GM23338 (cell line): Measurements from ENCODE around the gene NCKAP1. TPM values are rescaled to one million over a fixed set of nuclear protein-coding genes. Genes with fewer than 3 reads are reported as not detected.

Experiments used
- ATAC-seq: fragments of 200-7000 bp; cut with Tn5 transposase; 3 replicates; pipeline ENCODE4 v1.9.1; 2020
- DNase-seq: peaks from one replicate; pipeline ENCODE4 v3.0.0-alpha.2; 2015; ENCODE audit warnings: low spot score
- H2AFZ ChIP-seq: fragments of 200-600 bp; sonication (generic); 2 replicates; pipeline ENCODE4 v1.8.0; 2016; ENCODE audit warnings: antibody characterized with exemption, mild to moderate bottlenecking, moderate library complexity
- H3F3A ChIP-seq: fragments of 200-600 bp; sonication (generic); replicated peaks from 2 replicates; pipeline ENCODE4 v1.8.0; 2017; ENCODE audit warnings: antibody characterized with exemption, mixed run types, low read depth
- H3K27ac ChIP-seq: fragments of 200-600 bp; sonication (generic); 2 replicates; pipeline ENCODE4 v1.6.1; 2016; ENCODE audit warnings: low read depth
- H3K27me3 ChIP-seq: fragments of 200-600 bp; sonication (generic); 2 replicates; pipeline ENCODE4 v1.8.0; 2016; ENCODE audit warnings: mild to moderate bottlenecking, mixed run types, moderate library complexity; ENCODE audit not compliant: insufficient read depth
- H3K36me3 ChIP-seq: fragments of 200-600 bp; sonication (generic); 2 replicates; pipeline ENCODE4 v1.8.0; 2016; ENCODE audit warnings: mild to moderate bottlenecking; ENCODE audit not compliant: insufficient read depth
- H3K4me1 ChIP-seq: fragments of 200-600 bp; sonication (generic); 2 replicates; pipeline ENCODE4 v1.8.0; 2016; ENCODE audit warnings: mild to moderate bottlenecking, moderate library complexity; ENCODE audit not compliant: insufficient read depth
- H3K4me2 ChIP-seq: fragments of 200-600 bp; sonication (generic); 2 replicates; pipeline ENCODE4 v1.7.1; 2017; ENCODE audit warnings: mixed run types
- H3K4me3 ChIP-seq: fragments of 200-600 bp; sonication (generic); 2 replicates; pipeline ENCODE4 v1.6.1; 2016; ENCODE audit warnings: mixed run types
- H3K79me2 ChIP-seq: fragments of 200-600 bp; sonication (generic); replicated peaks from 2 replicates; pipeline ENCODE4 v1.8.0; 2017; ENCODE audit warnings: mild to moderate bottlenecking; ENCODE audit not compliant: insufficient read depth
- H3K9me2 ChIP-seq: fragments of 200-600 bp; sonication (generic); 2 replicates; pipeline ENCODE4 v1.8.0; 2017; ENCODE audit not compliant: insufficient read depth
- H4K20me1 ChIP-seq: fragments of 200-600 bp; sonication (generic); replicated peaks from 2 replicates; pipeline ENCODE4 v1.8.0; 2017; ENCODE audit warnings: mild to moderate bottlenecking; ENCODE audit not compliant: insufficient read depth
- H3K27ac Mint-ChIP-seq: 2 replicates; pipeline ENCODE4 v1.8.0; 2020; ENCODE audit warnings: inconsistent platforms, mild to moderate bottlenecking, moderate library complexity, mixed read lengths
- H3K27me3 Mint-ChIP-seq: 3 replicates; pipeline ENCODE4 v1.8.0; 2022; ENCODE audit warnings: low read depth, mild to moderate bottlenecking, moderate library complexity, mixed read lengths, inconsistent platforms; ENCODE audit not compliant: insufficient read depth, poor library complexity
- H3K36me3 Mint-ChIP-seq: 3 replicates; pipeline ENCODE4 v1.8.0; 2021; ENCODE audit warnings: low read depth, mild to moderate bottlenecking, inconsistent platforms, moderate library complexity, mixed read lengths
- H3K4me1 Mint-ChIP-seq: 3 replicates; pipeline ENCODE4 v1.8.0; 2020; ENCODE audit warnings: mild to moderate bottlenecking, inconsistent platforms, mixed read lengths
- H3K4me3 Mint-ChIP-seq: 3 replicates; pipeline ENCODE4 v1.8.0; 2021; ENCODE audit warnings: moderate library complexity, mild to moderate bottlenecking, inconsistent platforms, mixed read lengths
- H3K9me3 Mint-ChIP-seq: 3 replicates; pipeline ENCODE4 v1.8.0; 2020; ENCODE audit warnings: moderate library complexity, mild to moderate bottlenecking, inconsistent platforms, mixed read lengths
- CREB1 ChIP-seq: fragments of 250-450 bp; sonication (Bioruptor Pico); IDR thresholded peaks from 2 replicates; pipeline ENCODE4 v1.5.0; 2020; ENCODE audit warnings: low read depth, mild to moderate bottlenecking, moderate library complexity
- CTCF ChIP-seq, 2 experiments: fragments of 200-600 bp in 1 of 2; sonication (generic) in 1 of 2; conservative IDR thresholded peaks; 2 replicates each; pipeline versions ENCODE4 v1.5.1 to v1.6.1; 2016 to 2017; ENCODE audit warnings: antibody characterized with exemption in 2 of 2, low read depth in 2 of 2, mild to moderate bottlenecking in 2 of 2, moderate library complexity in 1 of 2
- ETS1 ChIP-seq: IDR thresholded peaks from 2 replicates; pipeline ENCODE4 v1.6.1; 2016; ENCODE audit warnings: antibody characterized with exemption
- EZH2 ChIP-seq: fragments of 200-600 bp; sonication (generic); IDR thresholded peaks from one replicate; pipeline ENCODE4 v1.8.0; 2017; ENCODE audit warnings: antibody characterized with exemption, mild to moderate bottlenecking, low read depth; ENCODE audit not compliant: unreplicated experiment
- EZH2phosphoT487 ChIP-seq: fragments of 200-600 bp; sonication (generic); IDR thresholded peaks from one replicate; pipeline ENCODE4 v1.8.1; 2018; ENCODE audit warnings: antibody characterized with exemption; ENCODE audit not compliant: unreplicated experiment
- JUNB ChIP-seq: IDR thresholded peaks from one replicate; pipeline ENCODE4 v1.6.1; 2016; ENCODE audit warnings: antibody characterized with exemption; ENCODE audit not compliant: unreplicated experiment
- NANOG ChIP-seq: IDR thresholded peaks from 2 replicates; pipeline ENCODE4 v1.6.1; 2016; ENCODE audit warnings: antibody characterized with exemption, borderline replicate concordance
- POLR2AphosphoS5 ChIP-seq: IDR thresholded peaks from 2 replicates; pipeline ENCODE4 v1.6.1; 2016; ENCODE audit warnings: antibody characterized with exemption, low read depth
- REST ChIP-seq: IDR thresholded peaks from one replicate; pipeline ENCODE4 v1.6.1; 2018; ENCODE audit warnings: antibody characterized with exemption; ENCODE audit not compliant: unreplicated experiment
- STAT1 ChIP-seq: IDR thresholded peaks from one replicate; pipeline ENCODE4 v1.6.1; 2016; ENCODE audit warnings: antibody characterized with exemption; ENCODE audit not compliant: unreplicated experiment
- ZNF114 ChIP-seq: fragments of 250-450 bp; sonication (Bioruptor Pico); IDR thresholded peaks from 2 replicates; pipeline ENCODE4 v1.5.0; 2020; ENCODE audit warnings: mild to moderate bottlenecking, moderate library complexity
- ZNF331 ChIP-seq: fragments of 250-450 bp; sonication (Bioruptor Pico); IDR thresholded peaks from 2 replicates; pipeline ENCODE4 v1.5.0; 2020; ENCODE audit warnings: low read depth, mild to moderate bottlenecking, moderate library complexity
- ZNF462 ChIP-seq: fragments of 250-450 bp; sonication (Bioruptor Pico); IDR thresholded peaks from 2 replicates; pipeline ENCODE4 v1.5.0; 2020; ENCODE audit warnings: mild to moderate bottlenecking, moderate library complexity
- polyA plus RNA-seq: library from polyadenylated mRNA; unstranded; fragments of >200 nt; fragmentation: Nextera tagmentation; extraction: Ambion mirVana; gene quantifications from 2 replicates; pipeline ENCODE4 v1.2.1, GENCODE V29; 2016
- total RNA-seq: library from RNA; depleted of rRNA; stranded (reverse); fragments of >200 nt; shearing (Covaris generic); gene quantifications from 2 replicates; pipeline ENCODE4 v1.2.3, GENCODE V29; 2014

Gene NCKAP1
- total and polyA plus RNA-seq, 2 experiments from 2014 or later: 53.8 to 157 TPM

- DNase-seq: peak; percentile 84
- H3K4me1 ChIP-seq: peaks cover 15% of the 10 kb centered on the region
- no peaks in the 10 kb centered on the region for H3K79me2 ChIP-seq
- H3K9me2 ChIP-seq: no peaks in the 10 kb centered on the region
- peak; percentile 84 for ATAC-seq
- H3F3A ChIP-seq: no peaks in the 10 kb centered on the region
- H2AFZ ChIP-seq: peak overlapping the region; percentile 4; the same call in 1 of the 2 replicates
- Mint-ChIP-seq H3K27me3 (peaks cover 2% of the 10 kb centered on the region), H3K27ac (no peak overlapping the region), H3K36me3 (no peaks in the 10 kb centered on the region), H3K4me1 (peaks cover 19% of the 10 kb centered on the region), H3K9me3 (no peaks in the 10 kb centered on the region), H3K4me3 (peak overlapping the region; percentile 87)
- H3K36me3 ChIP-seq: no peaks in the 10 kb centered on the region
- peak overlapping the region; percentile 65 for H3K4me2 ChIP-seq
- TF ChIP-seq EZH2phosphoT487 (no peak), EZH2 (no peak), ETS1 (no peak), ZNF331 (no peak), STAT1 (no peak), REST (no peak), CTCF (conservative IDR thresholded peaks at IDR 0.05; ENCODE audit: low read depth in 2 of 2) (no peak), JUNB (no peak), ZNF114 (no peak), NANOG (no peak), CREB1 (CRISPR knock-in tag) (no peak), ZNF462 (CRISPR knock-in tag) (no peak), POLR2AphosphoS5 (no peak)
- H3K27me3 ChIP-seq: no peaks in the 10 kb centered on the region
- no peak overlapping the region for H3K27ac ChIP-seq
- no peaks in the 10 kb centered on the region for H4K20me1 ChIP-seq
- peak overlapping the region; percentile 49 for H3K4me3 ChIP-seq
Measured at GRCh38 chr2:183078163-183078463, 39.9 kb upstream of the NCKAP1 start.
